ENCODE data around the gene C4orf51.

Gene C4orf51

DNA sequence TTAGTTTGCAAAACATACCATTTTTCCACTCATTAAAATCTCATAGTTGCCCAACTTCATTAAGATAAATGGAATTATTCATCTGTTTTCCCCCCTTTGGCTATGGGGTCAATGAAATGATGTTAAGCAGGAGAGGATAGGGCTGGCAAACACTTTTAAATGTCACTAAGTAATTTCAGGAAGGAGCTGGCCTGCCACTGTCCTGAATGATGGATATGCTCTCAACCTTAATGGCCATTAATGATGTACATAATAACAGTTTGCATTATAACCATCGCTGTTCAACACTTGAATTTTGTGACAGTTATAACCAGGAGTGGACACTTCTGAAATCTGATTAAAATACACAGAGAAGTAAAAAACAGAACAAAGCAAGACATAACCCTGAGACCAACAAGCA is 77.2 kb downstream of the C4orf51 start:
- no peak for DNase-seq (ENCODE audit: low spot score)

DNA sequence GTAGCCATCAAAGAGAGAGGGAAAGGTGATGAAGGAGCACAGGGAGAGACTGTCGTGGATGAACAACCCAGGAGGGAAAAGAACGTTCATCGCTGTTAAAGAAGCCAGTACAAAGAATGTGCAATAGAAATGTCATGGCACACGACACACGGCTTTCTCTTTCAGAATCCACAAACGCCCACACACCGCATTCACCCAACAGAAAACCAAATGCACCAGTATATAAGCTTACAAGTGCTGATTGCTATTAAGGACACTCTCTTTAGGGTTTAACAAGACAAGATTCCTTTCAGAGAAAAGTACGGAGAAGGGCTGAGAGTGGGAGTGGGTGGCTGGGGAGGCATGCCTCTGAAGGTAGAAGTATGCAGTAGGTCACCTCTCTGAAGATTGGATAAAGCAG is 80.2 kb downstream of the C4orf51 start:
- no peak for DNase-seq (ENCODE audit: low spot score)

GRCh38 chr4:145760961-145761929 is 81.3 kb downstream of the C4orf51 start:
- DNase-seq (ENCODE audit: low spot score), result no peak

DNA sequence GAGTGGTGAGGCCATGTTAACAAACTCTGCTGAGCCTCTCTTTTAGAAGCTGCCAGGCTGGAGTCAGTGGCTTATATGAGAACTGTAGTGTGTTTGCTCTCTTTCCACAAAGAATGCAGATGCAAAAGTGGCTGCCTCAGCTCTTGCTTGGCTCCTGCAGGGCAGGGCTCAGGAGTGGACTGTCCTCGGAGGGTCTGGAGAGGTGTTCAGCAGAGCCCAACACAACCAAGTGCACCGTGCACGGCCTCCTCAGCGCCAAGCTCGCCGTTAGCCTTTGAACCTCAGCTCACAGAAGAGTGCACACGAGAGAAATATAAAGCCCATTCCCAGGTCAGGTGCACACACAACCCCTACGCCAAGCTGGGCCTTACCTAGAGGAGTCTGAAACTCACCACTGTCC is 82.8 kb downstream of the C4orf51 start:
- DNase-seq (ENCODE audit: low spot score), result no peak

- DNase-seq (ENCODE audit: low spot score), result no peak
Measured at GRCh38 chr4:145763399-145763798, 83.5 kb downstream of the C4orf51 start.

DNA sequence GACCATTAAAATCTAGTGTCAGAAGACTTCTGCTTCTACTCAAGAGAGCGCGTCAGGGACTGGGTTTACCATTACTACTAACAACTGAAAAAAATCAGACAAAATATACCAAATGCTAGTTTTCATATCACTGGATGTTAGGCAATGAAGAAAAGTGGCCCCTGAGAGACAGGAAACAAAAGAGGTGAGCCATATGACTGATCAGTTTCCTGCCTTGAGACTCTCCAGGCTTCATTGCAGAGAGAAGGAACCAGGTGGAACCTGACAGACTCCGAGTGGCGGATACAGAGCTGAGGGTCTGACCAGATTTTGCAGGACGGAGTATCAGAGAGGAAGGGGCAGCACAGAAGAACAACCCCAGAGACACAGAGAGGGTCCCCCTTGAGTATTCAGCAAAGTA is 86.3 kb downstream of the C4orf51 start:
- no peak for DNase-seq (ENCODE audit: low spot score)

DNA sequence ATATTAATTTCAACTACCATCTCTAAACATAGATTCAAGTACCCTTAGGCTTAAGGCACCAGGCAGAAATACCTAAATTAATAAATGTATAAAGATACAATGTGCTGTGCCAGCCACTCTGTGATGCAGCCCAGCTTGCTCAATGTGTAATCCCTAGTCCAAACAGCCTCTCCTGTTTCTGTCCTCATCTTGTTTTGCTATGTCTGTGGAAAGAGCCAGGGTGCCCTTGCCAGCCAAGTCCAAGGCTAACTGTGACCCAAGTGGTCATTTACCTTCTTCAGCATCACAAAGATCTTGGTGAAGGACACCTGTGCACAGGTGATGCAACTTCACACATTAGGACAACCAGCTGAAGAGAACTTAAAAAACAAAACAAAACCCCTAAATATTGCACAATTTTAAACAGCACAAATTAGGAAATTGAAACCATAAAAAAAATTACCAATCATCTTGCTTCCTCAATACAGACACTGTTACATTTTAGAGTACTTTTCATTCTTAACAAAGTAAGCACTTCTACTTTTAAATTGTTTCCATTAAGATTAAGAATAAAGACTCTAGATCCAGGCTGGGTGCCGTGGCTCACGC is 89.6 kb downstream of the C4orf51 start:
- DNase-seq (ENCODE audit: low spot score), result no peak

GRCh38 chr4:145770124-145770523 is 90.2 kb downstream of the C4orf51 start:
- DNase-seq (ENCODE audit: low spot score), result no peak

DNA sequence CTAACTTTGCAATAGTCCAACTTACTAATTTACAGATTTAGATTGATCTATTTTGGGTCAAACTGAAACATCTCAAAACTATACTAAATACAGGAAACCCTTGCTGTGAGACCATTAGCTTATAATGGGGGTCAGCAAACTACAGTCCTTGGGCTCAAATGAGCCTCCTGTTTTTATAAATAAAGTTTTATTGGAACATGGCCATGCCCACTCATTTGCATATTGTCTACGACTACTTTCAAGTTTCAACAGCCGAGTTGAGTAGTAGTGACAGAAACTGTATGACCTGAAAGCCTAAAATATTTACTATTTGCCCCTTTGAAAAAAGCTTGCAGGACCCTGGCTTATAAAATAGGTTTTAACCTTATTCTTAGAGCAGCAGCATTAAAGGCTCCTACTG is 92.4 kb downstream of the C4orf51 start:
- no peak for DNase-seq (ENCODE audit: low spot score)

- no peak for DNase-seq (ENCODE audit: low spot score)
Measured at GRCh38 chr4:145773581-145774234, 93.8 kb downstream of the C4orf51 start.

- no peak for DNase-seq (ENCODE audit: low spot score)
Measured at GRCh38 chr4:145774473-145774872, 94.5 kb downstream of the C4orf51 start.

DNA sequence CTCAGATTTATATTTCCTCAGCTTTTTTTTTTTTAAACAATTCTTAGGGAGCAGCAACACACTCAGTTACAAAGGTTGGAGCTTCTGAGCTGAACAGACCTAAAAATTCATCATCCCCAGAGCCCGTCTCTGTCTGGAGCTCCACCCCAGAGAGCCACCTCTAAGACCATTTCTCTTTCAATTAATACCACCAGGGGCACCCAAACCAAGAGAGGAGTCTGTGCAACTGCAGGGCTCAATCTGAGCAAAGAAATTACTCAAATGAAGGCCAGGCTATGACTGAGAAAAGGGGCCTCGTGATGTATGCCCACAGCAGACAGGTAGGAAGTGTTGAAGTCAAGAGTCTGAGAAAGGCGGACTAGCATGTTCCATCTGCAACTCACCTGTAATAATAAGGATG is 95.5 kb downstream of the C4orf51 start:
- DNase-seq (ENCODE audit: low spot score), result no peak

DNA sequence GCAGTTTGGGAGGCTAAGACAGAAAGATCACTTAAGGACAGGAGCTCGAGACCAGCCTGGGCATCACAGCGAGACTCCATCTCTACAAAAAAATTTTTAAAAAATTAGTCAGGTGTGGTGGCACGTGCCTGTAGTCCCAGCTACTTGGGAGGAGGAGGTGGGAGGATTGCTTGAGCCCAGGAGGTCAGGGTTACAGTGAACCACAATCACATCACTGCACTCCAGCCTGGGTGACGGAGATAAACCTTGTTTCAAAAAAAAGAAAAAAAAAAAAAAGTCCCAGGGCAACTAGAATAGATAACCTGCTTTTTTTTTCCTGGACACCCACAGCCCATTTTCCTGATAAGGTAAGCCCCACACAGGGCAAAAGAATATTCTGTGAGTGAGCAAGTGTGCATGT is 96.3 kb downstream of the C4orf51 start:
- no peak for DNase-seq (ENCODE audit: low spot score)

DNA sequence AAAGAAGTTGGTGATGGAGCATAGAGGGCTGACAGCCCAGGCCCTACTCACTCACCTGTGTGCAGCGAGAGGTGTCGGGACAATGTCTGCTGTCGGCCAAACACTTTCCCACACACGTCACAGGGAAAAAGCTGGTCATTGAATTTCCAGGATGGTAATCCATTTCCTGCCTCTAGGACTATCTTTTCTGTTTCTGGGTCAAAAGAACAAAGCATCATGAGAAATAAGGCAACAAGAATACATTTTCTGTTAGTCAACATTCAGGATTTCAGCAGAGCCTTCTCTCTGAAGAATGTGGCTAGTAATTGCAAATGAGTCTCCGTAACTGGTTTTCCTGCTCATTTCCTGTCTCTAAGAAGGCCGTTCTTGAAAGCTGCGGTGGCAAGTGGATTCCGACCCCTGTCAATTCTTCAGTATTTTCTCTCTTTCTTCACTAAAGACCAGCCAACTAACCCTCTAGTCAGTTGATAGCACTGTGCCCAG is 99.4 kb downstream of the C4orf51 start:
- DNase-seq (ENCODE audit: low spot score), result no peak

DNA sequence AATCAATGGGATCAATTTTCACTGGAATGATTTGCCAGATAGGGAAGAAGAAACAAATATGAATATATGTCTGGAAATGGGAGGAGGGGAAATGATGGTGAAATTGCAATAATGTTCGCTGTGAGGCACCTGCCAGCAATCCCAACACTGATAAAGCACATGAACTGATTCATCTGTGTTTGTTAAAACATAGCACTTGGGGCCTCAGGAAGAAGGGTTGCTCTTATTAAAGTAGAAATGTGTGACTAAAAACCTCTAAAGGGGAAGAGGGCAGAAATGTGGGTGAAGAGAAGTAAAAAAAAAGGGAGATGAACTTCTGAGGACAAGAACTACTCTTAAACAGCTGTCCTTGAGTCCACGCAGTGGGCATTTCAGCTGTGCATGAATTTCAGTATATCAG is 101.4 kb downstream of the C4orf51 start:
- DNase-seq (ENCODE audit: low spot score), result no peak
